ENCODE measurements around the gene TTC16. TPM values are rescaled to one million over a fixed set of nuclear protein-coding genes. Genes with fewer than 3 reads are reported as not detected.

The TTC16 gene
- total and polyA plus RNA-seq, 2 of the 8 experiments (the other 6 are each of a cell fraction or from before 2014, with no cell fraction given) = 0.03 TPM; not detected in 1

- TF ChIP-seq CHD7 (IDR thresholded peaks at IDR 0.05; ENCODE audit: insufficient replicate concordance, low read length) = no peak
Observed at GRCh38 chr9:127751269-127752054, 35.6 kb downstream of the TTC16 start (continued).
